ENCODE measurements around the gene CCDC141. TPM values are rescaled to one million over a fixed set of nuclear protein-coding genes. Genes with fewer than 3 reads are reported as not detected.
"Not testable (repeated sequence)": the region's sequence is repeated elsewhere in the genome, so short reads cannot be mapped to it uniquely, and the experiment has no call there.

The CCDC141 gene
- total RNA-seq, 3 donors from 2014 or later = 1.3 to 11.7 (median 2.2) TPM

DNA sequence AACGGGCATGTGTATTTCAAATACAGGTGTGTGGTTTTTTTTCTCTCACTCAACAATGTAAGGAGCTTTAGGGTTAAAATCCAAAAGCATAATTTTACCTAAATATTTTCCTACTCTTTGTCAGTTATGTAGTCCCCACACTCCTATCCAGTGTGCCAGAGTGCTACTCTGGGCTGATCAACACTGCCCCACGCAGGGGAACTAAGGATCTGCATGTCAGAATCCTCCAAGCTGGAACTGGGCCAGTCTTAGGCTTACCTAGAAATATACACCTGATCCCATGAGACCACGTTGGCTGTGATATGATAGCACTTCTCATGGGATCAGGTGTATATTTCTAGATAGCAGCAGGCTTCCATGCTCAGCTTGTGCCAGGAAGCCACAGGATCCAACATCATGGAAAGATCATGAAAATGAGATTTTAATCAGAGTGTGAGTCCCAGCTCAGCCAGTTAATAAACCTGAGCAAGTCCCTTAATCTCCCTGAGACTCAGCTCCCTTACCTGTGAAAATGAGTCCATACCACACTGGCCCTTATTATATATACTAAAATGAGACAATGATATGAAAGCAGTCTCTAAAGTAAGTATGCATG is 29.7 kb downstream of the CCDC141 start:
- H3K9me3 ChIP-seq = no peaks in the 10 kb centered on the region
- no peaks in the 10 kb centered on the region for H3K4me1 ChIP-seq
- intact Hi-C loops (cut with DNase I; ENCODE audit: low total_unique reads) = no loop called here
- no peak for TF ChIP-seq POLR2AphosphoS5 (IDR thresholded peaks at IDR 0.05)
- TF ChIP-seq, protein P1, sequence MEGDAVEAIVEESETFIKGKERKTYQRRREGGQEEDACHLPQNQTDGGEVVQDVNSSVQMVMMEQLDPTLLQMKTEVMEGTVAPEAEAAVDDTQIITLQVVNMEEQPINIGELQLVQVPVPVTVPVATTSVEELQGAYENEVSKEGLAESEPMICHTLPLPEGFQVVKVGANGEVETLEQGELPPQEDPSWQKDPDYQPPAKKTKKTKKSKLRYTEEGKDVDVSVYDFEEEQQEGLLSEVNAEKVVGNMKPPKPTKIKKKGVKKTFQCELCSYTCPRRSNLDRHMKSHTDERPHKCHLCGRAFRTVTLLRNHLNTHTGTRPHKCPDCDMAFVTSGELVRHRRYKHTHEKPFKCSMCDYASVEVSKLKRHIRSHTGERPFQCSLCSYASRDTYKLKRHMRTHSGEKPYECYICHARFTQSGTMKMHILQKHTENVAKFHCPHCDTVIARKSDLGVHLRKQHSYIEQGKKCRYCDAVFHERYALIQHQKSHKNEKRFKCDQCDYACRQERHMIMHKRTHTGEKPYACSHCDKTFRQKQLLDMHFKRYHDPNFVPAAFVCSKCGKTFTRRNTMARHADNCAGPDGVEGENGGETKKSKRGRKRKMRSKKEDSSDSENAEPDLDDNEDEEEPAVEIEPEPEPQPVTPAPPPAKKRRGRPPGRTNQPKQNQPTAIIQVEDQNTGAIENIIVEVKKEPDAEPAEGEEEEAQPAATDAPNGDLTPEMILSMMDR (IDR thresholded peaks at IDR 0.05) = no peak
- TF ChIP-seq POLR2A (IDR thresholded peaks at IDR 0.05) = no peak
- H3K27ac ChIP-seq = no peak overlapping the region
- no peaks in the 10 kb centered on the region for H3K27me3 ChIP-seq
- H3K36me3 ChIP-seq = no peaks in the 10 kb centered on the region
- H3K4me3 ChIP-seq = no peak overlapping the region
- no peak for DNase-seq (ENCODE audit: low spot score in 2 of 2)

DNA sequence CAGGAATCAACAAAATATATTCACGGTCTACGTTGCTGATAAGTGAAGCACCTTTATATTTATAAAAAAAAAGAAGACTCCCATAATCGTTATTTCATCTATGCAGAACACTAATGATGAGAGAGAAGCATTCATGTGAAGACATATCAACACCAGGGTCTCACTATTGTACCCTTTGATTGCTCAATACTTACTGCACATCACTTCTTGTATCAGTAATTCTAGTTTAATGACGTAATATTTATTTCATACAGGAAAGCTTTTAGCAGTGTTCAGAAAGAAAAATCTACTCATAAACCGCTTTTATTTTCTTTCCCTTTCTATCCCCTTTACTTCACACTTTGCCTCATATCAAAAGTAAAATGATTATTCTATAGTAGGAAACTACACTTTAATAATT is 30.7 kb downstream of the CCDC141 start:
- TF ChIP-seq, protein P1 (IDR thresholded peaks at IDR 0.05) = no peak
- Histone ChIP-seq H3K4me1 (no peaks in the 10 kb centered on the region), H3K27me3 (no peaks in the 10 kb centered on the region), H3K27ac (no peak overlapping the region), H3K9me3 (no peaks in the 10 kb centered on the region), H3K4me3 (no peak overlapping the region), H3K36me3 (no peaks in the 10 kb centered on the region)
- intact Hi-C loops (cut with DNase I; ENCODE audit: low total_unique reads) = loop anchor here (5.0 kb wide), 1 partner anchor 123 kb away; no protein-coding TSS in a partner anchor
- DNase-seq (ENCODE audit: low spot score in 2 of 2) = no peak

DNA sequence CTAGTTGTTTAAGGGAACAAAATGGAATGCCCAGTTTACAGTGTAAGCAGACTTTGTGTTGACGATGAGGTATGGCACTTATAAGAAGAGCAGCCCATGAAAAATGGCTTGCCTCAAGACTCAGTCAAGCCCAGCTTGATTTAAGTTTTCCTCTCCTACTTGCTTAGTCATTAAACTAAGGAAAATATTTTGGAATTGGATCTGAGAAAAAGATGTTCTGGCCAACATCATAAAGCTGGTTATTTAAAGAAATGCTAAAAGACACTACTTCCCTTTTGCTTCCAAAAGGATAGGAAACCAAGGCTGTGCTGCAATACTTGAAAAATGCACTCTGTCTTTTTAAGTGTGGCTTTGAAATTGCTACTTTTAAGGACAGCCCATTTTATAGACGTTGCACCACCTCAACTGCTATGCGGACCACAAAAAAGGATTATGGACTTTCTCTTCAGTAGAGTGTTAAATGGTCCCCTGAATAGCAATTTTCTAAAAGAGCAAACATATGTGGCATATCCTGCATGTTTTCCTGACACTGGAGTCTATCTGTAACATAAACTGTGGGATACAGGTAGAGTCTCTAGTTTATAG is 32.1 kb downstream of the CCDC141 start:
- H3K27ac ChIP-seq = no peak overlapping the region
- no peaks in the 10 kb centered on the region for H3K4me1 ChIP-seq
- no peaks in the 10 kb centered on the region for H3K36me3 ChIP-seq
- DNase-seq (ENCODE audit: low spot score in 2 of 2) = no peak
- intact Hi-C loops (cut with DNase I; ENCODE audit: low total_unique reads) = loop anchor here (5.0 kb wide), 1 partner anchor 124 kb away; no protein-coding TSS in a partner anchor
- TF ChIP-seq POLR2AphosphoS5 (IDR thresholded peaks at IDR 0.05) (no peak), POLR2A (IDR thresholded peaks at IDR 0.05) (no peak)
- TF ChIP-seq, protein P1 (IDR thresholded peaks at IDR 0.05) = no peak
- no peak overlapping the region for H3K4me3 ChIP-seq
- H3K9me3 ChIP-seq = no peaks in the 10 kb centered on the region
- no peaks in the 10 kb centered on the region for H3K27me3 ChIP-seq

DNA sequence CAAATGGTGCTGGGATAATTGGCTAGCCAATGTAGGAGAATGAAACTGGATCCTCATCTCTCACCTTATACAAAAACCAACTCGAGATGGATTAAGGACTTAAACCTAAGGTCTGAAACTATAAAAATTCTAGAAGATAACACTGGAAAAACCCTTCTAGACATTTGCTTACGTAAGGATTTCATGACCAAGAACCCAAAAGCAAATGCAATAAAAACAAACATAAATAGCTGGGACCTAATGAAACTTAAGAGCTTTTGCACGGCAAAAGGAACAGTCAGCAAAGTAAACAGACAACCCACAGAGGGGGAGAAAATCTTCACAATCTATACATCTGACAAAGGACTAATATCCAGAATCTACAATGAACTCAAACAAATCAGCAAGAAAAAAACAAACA is 35.7 kb downstream of the CCDC141 start:
- H3K9me3 ChIP-seq; DNase-seq (ENCODE audit: low spot score in 2 of 2); intact Hi-C loops (cut with DNase I; ENCODE audit: low total_unique reads): not testable (repeated sequence)

DNA sequence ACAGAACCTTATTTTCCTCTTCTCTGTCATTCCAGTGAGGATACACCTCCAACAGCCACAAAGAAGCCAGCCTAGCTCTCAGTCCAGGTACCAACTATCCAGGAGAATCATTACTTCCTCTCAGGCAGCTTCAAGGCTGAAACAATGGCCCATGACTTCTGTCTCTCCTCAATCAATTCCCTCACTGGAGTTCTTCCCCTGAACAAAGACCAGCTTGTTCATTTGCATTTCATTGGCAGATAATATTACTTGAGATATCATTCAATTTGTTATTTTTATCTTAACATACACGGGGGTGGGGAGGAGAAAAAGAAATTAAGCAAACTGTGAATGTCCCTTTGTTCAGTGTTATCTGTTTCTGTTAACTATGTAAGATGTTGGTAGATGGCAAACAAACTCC is 44.0 kb downstream of the CCDC141 start:
- Histone ChIP-seq H3K27me3 (no peaks in the 10 kb centered on the region), H3K36me3 (no peaks in the 10 kb centered on the region), H3K4me1 (no peaks in the 10 kb centered on the region), H3K27ac (no peak overlapping the region), H3K4me3 (no peak overlapping the region), H3K9me3 (no peaks in the 10 kb centered on the region)
- intact Hi-C loops (cut with DNase I; ENCODE audit: low total_unique reads) = no loop called here
- TF ChIP-seq POLR2AphosphoS5 (IDR thresholded peaks at IDR 0.05) (no peak), POLR2A (IDR thresholded peaks at IDR 0.05) (no peak)
- TF ChIP-seq, protein P1 (IDR thresholded peaks at IDR 0.05) = no peak
- DNase-seq (ENCODE audit: low spot score in 2 of 2) = no peak

More for the DNA sequence above, 35.7 kb downstream of the CCDC141 start:
- not testable (repeated sequence) for H3K36me3 ChIP-seq, H3K4me1 ChIP-seq, H3K27me3 ChIP-seq, H3K4me3 ChIP-seq, H3K27ac ChIP-seq

All from breast epithelium (tissue), 4 donors.